GM19043 (cell line): ENCODE data around the gene DPP10.
"Not testable (repeated sequence)": the region's sequence is repeated elsewhere in the genome, so short reads cannot be mapped to it uniquely, and the experiment has no call there.

ENCODE experiments used
- ATAC-seq: cut with Tn5 transposase; IDR thresholded peaks from one replicate; pipeline ENCODE4 v1.9.1; 2021; ENCODE audit warnings: low read depth; ENCODE audit not compliant: unreplicated experiment

DPP10 gene

DNA sequence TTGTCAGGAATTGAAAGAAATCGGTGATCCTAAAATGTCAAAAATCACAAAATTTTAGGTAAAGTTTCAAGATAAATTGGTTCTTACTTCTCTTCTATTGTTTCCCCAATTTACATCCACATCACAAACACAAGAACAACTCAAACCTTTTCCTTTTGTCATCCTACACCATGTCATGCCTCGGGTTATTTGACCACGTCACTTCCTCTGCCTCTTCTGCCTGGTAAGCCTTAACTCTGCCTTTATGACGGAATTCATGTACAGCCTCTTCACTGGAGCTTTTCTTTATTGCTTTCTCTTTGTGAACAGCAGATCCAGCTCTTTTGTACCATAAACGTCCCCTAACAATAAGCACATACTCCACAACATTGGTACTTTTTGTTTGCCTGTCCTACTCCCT lies 258.0 kb downstream of the DPP10 start:
- no peak for ATAC-seq

GRCh38 chr2:114709936-114710850 lies 267.8 kb downstream of the DPP10 start:
- ATAC-seq = no peak

DNA sequence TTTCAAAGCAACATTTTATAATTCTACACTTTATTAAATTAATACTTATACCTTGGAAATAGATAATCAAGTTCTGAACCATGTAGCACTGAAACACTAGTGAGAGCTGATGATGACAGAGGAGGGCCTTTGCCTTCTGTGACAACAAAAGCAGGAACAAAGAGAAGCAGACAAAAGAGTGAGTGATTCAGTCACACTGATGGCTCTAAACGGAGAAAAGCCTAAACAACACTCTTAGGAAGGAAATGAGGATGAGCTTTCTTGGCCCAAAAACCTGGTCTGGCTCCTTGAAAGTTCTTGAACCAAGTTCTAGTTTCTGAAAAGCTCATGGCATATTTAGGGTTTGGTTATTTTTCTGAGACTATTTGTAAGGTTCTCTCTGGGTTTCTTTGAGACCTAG lies 271.9 kb downstream of the DPP10 start:
- no peak for ATAC-seq

GRCh38 chr2:114717049-114717448 lies 274.6 kb downstream of the DPP10 start:
- no peak for ATAC-seq

GRCh38 chr2:114724454-114724853 lies 282.0 kb downstream of the DPP10 start:
- no peak for ATAC-seq

GRCh38 chr2:114727012-114727411 lies 284.6 kb downstream of the DPP10 start:
- ATAC-seq = no peak

DNA sequence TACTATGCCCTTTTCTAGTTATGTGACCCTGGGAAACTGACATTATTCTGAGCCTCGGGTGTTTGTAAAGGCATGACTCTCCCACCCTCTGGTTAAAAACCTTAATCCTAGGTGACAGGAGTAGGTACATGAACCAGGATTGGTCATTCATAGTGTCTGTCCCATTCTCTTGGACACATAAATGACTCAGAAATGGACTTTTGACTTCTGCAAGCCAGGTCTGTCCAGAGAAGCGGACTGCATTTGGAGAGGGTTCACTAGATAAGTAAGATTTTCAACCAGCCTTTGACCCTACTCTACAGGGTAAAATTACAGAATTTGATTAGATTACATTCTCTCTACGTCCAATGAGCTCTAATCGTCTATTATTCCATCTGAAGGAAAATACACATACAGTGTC lies 285.9 kb downstream of the DPP10 start:
- no peak for ATAC-seq

DNA sequence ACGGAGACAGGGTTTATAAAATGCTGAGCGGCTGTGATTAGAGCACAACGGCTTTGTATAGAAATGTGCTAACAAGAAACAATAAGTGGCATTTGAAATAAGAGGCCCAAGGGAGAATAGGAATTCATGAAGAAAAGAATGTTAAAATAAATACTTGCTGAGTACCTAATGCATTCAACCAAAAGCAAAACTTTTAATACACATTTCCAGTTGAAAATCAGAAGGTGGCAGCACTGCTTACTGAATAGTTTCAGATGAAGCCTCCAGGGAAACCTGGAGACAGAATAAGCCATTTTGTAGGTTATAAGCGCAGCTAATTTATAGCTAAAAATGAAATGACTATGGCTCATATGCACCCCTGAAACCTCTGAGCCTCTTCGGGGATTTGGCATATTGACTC lies 286.6 kb downstream of the DPP10 start:
- no peak for ATAC-seq

DNA sequence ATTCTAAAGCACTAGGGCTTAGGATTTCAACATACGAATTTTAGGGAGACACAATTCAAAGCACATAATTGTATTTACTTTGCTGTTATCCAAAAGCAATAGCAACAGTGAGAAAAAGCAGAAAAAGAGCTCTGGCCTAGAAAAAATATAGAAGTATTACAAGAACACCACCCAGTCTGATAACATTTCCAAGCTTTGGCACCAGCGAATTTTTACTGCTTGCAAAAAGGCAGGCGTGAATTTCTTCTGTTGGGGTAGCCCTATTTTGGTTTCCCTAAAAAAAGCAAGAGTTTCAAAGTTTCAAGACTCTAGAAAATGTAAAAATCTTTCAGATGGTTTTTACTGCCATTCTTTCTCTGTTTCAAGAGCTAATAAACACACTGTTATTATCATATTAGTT lies 292.7 kb downstream of the DPP10 start:
- ATAC-seq = no peak

- ATAC-seq = no peak
Measured at GRCh38 chr2:114742245-114742644, 299.8 kb downstream of the DPP10 start.

DNA sequence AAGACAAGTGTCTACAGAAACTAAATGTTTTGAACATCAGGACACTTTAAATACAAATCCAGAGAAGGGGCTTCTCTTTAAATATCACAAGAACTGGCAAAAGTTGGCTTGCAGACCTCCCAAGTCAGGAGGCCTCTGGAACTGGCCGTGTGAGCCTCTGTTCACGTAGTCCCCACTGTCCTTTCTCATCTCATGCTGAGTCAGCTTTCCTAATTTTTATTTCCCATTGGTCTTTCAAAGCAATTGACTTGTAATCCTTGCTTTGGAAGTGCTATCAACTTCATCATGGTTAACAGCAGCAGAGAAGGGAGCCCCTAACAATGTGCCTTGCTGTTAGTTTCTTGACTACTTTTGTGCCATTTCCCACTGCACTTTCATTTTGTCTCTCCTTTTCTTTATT lies 303.3 kb downstream of the DPP10 start:
- no peak for ATAC-seq

- ATAC-seq = not testable (repeated sequence)
Measured at GRCh38 chr2:114748175-114748574, 305.7 kb downstream of the DPP10 start.

DNA sequence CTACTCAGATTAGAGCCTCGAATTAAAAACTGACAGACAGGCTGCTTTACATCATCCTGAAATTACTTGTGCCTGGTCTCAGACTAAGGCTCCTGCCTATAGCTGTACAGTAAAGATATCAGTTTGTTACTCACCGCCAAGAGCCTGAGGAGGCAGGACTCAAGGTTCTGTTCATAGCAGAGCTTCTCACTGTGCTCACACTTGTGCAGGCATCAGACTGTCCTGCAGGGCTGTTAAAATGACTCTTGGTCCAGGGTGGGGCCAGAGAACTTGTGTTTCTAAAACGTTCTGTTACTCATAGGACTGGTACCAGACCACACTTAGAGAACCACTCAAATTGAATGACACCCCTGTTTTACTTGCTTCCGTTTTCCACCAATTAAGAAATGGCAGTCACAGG lies 310.0 kb downstream of the DPP10 start:
- no peak for ATAC-seq

DNA sequence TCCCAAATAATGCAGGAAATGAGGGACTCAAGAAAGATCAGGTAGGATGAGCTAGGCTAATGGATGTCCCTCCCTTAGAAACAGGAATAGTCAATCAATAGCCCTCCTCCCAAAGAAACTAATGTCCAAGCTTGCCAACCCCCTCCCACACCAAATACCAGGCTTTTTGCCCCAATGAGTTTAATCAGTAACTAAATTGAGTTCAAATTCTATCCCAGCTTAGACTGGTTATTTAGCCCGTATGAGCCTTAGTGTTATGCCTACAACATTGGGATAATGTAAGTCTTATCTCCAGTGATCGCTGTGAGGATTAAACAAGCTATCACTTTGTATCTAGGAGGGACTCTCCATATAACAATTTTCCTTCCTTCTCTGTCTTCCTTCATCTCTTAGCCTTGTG lies 310.7 kb downstream of the DPP10 start:
- ATAC-seq = no peak

DNA sequence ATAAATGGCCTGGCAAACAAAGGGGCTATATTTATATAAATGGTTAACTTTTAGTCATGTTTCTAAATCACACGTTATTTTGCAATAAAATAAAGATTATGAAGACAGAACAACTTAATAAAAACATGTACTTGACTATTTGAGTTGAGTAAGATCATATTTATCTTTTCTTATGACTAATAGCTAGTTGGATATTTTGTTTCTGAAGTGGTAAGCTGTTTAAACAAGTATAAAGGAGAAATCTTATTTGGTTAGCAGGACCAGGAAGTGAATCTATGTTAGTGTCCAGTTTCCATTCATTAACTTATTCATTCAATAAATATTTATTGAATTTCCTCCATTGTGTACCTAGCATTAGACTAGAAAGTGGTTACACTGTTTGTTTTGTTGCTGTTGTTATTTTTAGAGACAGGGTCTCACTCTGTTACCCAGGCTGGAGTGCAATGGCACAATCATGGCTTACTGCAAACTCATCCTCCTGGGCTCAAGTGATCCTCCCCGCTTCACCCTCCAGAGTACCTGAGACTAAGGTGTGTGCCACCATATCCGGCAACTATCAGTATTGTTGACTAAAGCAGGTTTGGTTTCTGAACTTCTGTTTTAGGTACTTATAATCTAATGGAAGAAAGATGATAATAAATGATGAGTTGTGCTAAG lies 312.6 kb downstream of the DPP10 start:
- ATAC-seq = no peak

DNA sequence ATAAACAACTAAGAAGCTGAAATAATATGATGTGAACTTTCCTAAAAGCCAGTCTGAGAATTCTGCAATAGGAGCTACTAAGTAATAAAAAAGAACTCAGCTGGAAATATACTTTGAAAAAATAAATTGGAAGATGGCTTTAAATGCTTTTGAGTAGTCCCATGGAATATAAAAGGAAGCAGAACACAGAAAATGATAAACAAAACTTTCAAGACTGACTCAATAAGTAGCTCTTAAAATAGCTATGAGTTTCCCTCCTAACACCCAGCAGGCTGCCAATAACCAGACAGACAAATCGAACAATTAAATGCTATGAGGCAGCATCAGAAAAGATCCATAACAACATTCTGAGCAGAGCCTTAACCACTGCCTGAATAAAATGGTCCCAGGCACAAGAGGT lies 319.9 kb downstream of the DPP10 start:
- ATAC-seq = no peak

- no peak for ATAC-seq
Measured at GRCh38 chr2:114762986-114763385, 320.5 kb downstream of the DPP10 start.

DNA sequence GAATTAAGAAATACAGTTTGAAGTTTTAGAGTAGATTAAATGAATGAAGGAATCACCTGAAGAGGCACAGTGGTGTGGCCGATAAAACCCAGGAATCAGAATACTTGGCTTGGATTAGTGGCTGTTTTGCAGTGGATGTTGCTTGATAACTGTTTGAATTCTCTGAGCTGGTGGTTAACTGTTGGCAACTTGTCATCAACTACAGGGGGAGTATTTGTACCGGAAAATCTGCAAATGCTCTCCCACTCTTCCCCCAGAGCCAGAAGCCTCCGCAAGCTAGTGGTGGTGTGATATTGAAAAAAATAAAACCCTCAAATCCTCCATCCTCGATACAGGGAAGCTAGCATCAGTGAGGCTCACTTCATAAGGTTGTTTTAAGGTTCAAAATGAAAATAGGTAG lies 326.7 kb downstream of the DPP10 start:
- ATAC-seq = no peak

DNA sequence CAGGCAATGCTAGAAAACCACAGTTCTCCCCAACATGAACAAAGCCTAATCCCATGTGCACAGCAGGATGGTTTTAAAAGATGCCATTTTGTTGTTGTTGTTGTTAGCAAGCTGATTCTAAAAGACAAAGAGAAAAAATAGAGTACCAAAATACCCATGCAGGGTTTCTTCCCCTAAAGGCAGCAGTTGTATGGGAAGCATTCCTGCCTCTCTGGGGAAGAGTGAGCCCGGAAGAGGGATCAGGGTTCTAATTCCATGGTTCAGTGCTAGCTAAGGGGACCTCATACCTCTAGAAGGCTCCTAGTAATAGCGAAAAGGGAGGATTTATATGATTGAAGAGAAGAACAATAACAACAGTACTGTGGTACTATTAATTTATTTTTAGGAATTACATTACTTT lies 327.6 kb downstream of the DPP10 start:
- ATAC-seq = no peak

DNA sequence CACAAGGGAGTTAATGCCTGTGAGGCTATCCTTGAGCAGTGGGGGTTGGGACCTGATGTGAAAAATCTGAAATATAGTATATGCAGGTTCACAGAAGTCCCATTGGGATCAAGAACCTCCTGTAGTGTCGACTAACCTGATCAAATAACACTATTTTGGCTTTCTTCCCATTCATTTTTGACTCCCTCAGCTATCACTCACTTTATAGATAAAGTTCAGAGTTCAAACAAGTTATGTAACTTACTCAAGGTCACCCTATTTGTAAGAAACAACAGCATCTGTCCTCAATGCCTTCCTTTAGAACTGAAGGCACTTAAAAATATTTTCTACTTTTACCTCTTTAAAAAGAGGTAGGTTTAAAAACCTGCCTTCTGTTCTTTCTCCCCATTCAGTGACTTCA lies 341.6 kb downstream of the DPP10 start:
- ATAC-seq = no peak

- no peak for ATAC-seq
Measured at GRCh38 chr2:114784890-114785583, 342.6 kb downstream of the DPP10 start.
